Measurements from ENCODE around the gene TGFBR3.

DNA sequence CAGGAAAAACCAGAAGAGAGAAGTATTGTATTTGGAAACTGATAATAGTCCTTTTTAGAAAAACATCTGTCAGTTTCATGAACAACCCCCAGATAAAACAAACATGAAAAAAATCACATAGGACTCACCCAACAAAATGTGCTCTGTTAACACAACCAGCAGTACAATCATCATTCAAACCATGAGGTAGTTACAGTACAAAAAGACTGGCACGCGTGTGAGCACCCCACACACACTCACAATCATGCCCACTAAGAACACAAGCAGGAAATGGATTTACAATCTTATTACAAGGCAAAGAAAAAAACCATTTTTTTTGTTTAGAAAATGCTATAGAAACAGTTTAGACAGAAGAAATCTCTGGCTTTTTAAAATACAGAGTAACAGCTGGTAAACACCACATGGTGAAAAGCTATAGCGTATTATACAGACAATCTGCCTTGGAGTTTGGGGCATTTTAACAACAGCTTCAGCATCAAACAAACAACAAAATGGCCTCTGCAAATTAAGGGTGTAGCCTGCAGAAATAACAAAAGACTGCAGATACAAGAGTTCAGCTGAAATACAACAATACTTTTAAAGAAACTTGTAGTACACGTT lies 205.3 kb downstream of the TGFBR3 start:
- TF ChIP-seq, protein P1, sequence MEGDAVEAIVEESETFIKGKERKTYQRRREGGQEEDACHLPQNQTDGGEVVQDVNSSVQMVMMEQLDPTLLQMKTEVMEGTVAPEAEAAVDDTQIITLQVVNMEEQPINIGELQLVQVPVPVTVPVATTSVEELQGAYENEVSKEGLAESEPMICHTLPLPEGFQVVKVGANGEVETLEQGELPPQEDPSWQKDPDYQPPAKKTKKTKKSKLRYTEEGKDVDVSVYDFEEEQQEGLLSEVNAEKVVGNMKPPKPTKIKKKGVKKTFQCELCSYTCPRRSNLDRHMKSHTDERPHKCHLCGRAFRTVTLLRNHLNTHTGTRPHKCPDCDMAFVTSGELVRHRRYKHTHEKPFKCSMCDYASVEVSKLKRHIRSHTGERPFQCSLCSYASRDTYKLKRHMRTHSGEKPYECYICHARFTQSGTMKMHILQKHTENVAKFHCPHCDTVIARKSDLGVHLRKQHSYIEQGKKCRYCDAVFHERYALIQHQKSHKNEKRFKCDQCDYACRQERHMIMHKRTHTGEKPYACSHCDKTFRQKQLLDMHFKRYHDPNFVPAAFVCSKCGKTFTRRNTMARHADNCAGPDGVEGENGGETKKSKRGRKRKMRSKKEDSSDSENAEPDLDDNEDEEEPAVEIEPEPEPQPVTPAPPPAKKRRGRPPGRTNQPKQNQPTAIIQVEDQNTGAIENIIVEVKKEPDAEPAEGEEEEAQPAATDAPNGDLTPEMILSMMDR (conservative IDR thresholded peaks at IDR 0.05 in 1 of 2, IDR thresholded peaks at IDR 0.05 in 1 of 2; ENCODE audit: extremely low read depth in 1 of 2, insufficient read depth in 1 of 2, low read depth in 1 of 2, low read length in 2 of 2), result no peak
- no peak for TF ChIP-seq EZH2 (IDR thresholded peaks at IDR 0.05; ENCODE audit: borderline replicate concordance, low read length)

Data from mammary epithelial cell (primary cell).